Measurements from ENCODE around the gene DLD. TPM values are rescaled to one million over a fixed set of nuclear protein-coding genes. Genes with fewer than 3 reads are reported as not detected.

The DLD gene
- total RNA-seq, 1 donor from 2014 or later, result 186 TPM

GRCh38 chr7:107874605-107875446 lies 16.2 kb upstream of the DLD start:
- Mint-ChIP-seq H3K4me3 (no peak overlapping the region), H3K36me3 (no peaks in the 10 kb centered on the region), H3K27ac (no peak overlapping the region), H3K27me3 (ENCODE audit: insufficient read depth, low read depth) (no peaks in the 10 kb centered on the region), H3K4me1 (peaks cover 8% of the 10 kb centered on the region), H3K9me3 (no peaks in the 10 kb centered on the region)
- H3K79me2 ChIP-seq (ENCODE audit: low read depth), result no peaks in the 10 kb centered on the region
- no peaks in the 10 kb centered on the region for H3K4me1 ChIP-seq
- H3K36me3 ChIP-seq, result no peaks in the 10 kb centered on the region
- TF ChIP-seq, protein P1, sequence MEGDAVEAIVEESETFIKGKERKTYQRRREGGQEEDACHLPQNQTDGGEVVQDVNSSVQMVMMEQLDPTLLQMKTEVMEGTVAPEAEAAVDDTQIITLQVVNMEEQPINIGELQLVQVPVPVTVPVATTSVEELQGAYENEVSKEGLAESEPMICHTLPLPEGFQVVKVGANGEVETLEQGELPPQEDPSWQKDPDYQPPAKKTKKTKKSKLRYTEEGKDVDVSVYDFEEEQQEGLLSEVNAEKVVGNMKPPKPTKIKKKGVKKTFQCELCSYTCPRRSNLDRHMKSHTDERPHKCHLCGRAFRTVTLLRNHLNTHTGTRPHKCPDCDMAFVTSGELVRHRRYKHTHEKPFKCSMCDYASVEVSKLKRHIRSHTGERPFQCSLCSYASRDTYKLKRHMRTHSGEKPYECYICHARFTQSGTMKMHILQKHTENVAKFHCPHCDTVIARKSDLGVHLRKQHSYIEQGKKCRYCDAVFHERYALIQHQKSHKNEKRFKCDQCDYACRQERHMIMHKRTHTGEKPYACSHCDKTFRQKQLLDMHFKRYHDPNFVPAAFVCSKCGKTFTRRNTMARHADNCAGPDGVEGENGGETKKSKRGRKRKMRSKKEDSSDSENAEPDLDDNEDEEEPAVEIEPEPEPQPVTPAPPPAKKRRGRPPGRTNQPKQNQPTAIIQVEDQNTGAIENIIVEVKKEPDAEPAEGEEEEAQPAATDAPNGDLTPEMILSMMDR (IDR thresholded peaks at IDR 0.05), result peak; percentile 71
- no peak for TF ChIP-seq EZH2 (IDR thresholded peaks at IDR 0.05)
- H3F3A ChIP-seq (ENCODE audit: low read depth), result no peaks in the 10 kb centered on the region
- no peak overlapping the region for H3K4me3 ChIP-seq
- no peak overlapping the region for H2AFZ ChIP-seq (replicated peaks)
- no peak overlapping the region for H3K4me2 ChIP-seq
- DNase-seq (ENCODE audit: low spot score), result peak; percentile 57
- no peaks in the 10 kb centered on the region for H3K9me3 ChIP-seq (ENCODE audit: low read depth)
- H4K20me1 ChIP-seq (ENCODE audit: low read depth), result no peaks in the 10 kb centered on the region
- H3K27ac ChIP-seq, result no peak overlapping the region
- no peak overlapping the region for H3K9ac ChIP-seq
- no peaks in the 10 kb centered on the region for H3K27me3 ChIP-seq

GRCh38 chr7:107876916-107877315 lies 14.1 kb upstream of the DLD start:
- Mint-ChIP-seq H3K4me3 (no peak overlapping the region), H3K4me1 (peaks cover 8% of the 10 kb centered on the region), H3K36me3 (no peaks in the 10 kb centered on the region), H3K27ac (no peak overlapping the region), H3K27me3 (ENCODE audit: insufficient read depth, low read depth) (no peaks in the 10 kb centered on the region), H3K9me3 (no peaks in the 10 kb centered on the region)
- Histone ChIP-seq H4K20me1 (ENCODE audit: low read depth) (no peaks in the 10 kb centered on the region), H3K4me3 (no peak overlapping the region), H3K4me1 (no peaks in the 10 kb centered on the region), H3K27me3 (no peaks in the 10 kb centered on the region), H2AFZ (replicated peaks) (no peak overlapping the region), H3K9me3 (ENCODE audit: low read depth) (no peaks in the 10 kb centered on the region), H3K79me2 (ENCODE audit: low read depth) (no peaks in the 10 kb centered on the region), H3K27ac (no peak overlapping the region), H3F3A (ENCODE audit: low read depth) (no peaks in the 10 kb centered on the region), H3K36me3 (no peaks in the 10 kb centered on the region), H3K9ac (no peak overlapping the region), H3K4me2 (no peak overlapping the region)
- TF ChIP-seq EZH2 (IDR thresholded peaks at IDR 0.05) (no peak), EZH2phosphoT487 (IDR thresholded peaks at IDR 0.05) (no peak)
- TF ChIP-seq, protein P1 (IDR thresholded peaks at IDR 0.05), result no peak
- DNase-seq (ENCODE audit: low spot score), result no peak

DNA sequence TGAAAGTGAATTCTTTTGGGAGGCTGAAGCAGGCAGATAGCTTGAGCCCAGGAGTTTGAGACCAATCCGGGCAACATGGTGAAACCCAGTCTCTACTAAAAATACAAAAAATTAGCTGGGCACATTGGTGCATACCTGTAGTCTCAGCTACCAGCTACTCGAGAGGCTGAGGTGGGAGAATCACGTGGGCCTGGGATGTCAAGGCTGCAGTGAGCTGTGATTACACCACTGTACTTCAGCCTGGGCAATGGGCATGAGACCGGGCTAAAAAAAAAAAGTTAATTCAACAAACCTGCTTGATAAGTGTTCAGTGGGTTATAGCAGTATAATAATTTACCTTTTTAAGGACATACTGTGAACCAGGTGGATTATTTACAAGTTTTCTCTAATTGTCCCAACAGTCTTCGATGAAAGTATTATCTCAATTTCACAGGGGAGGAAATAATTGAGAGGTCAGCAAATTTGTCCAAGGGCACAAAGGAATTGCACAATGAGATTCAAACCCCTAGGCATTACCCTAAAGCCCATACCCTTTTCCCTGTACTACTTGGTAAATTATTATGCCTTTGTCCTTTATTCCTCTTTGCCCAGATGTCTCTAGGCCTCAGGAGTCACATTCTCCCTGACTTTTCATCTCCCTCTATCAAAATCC lies 13.1 kb upstream of the DLD start:
- no peak overlapping the region for H3K27ac Mint-ChIP-seq
- peak overlapping the region; percentile 4 for H2AFZ ChIP-seq (replicated peaks)
- no peak overlapping the region for H3K9ac ChIP-seq
- TF ChIP-seq EZH2phosphoT487 (IDR thresholded peaks at IDR 0.05) (no peak), EZH2 (IDR thresholded peaks at IDR 0.05) (no peak)
- TF ChIP-seq, protein P1 (IDR thresholded peaks at IDR 0.05), result no peak
- no peaks in the 10 kb centered on the region for H3K27me3 Mint-ChIP-seq (ENCODE audit: insufficient read depth, low read depth)
- no peak for DNase-seq (ENCODE audit: low spot score)
- H3K27me3 ChIP-seq, result no peaks in the 10 kb centered on the region
- no peaks in the 10 kb centered on the region for H3K36me3 ChIP-seq
- H3K9me3 Mint-ChIP-seq, result no peaks in the 10 kb centered on the region
- H3K4me2 ChIP-seq, result no peak overlapping the region
- H3K9me3 ChIP-seq (ENCODE audit: low read depth), result no peaks in the 10 kb centered on the region
- no peak overlapping the region for H3K4me3 ChIP-seq
- H3K79me2 ChIP-seq (ENCODE audit: low read depth), result no peaks in the 10 kb centered on the region
- H4K20me1 ChIP-seq (ENCODE audit: low read depth), result no peaks in the 10 kb centered on the region
- H3K4me1 ChIP-seq, result no peaks in the 10 kb centered on the region
- H3K27ac ChIP-seq, result no peak overlapping the region
- H3K4me1 Mint-ChIP-seq, result peaks cover 9% of the 10 kb centered on the region
- H3K4me3 Mint-ChIP-seq, result no peak overlapping the region
- H3K36me3 Mint-ChIP-seq, result no peaks in the 10 kb centered on the region
- no peaks in the 10 kb centered on the region for H3F3A ChIP-seq (ENCODE audit: low read depth)
